ENCODE data around the gene DDIT4L. TPM values are rescaled to one million over a fixed set of nuclear protein-coding genes. Genes with fewer than 3 reads are reported as not detected.

Gene DDIT4L
- total and polyA plus RNA-seq, 4 donors, result 0.08 to 0.21 (median 0.13) TPM

DNA sequence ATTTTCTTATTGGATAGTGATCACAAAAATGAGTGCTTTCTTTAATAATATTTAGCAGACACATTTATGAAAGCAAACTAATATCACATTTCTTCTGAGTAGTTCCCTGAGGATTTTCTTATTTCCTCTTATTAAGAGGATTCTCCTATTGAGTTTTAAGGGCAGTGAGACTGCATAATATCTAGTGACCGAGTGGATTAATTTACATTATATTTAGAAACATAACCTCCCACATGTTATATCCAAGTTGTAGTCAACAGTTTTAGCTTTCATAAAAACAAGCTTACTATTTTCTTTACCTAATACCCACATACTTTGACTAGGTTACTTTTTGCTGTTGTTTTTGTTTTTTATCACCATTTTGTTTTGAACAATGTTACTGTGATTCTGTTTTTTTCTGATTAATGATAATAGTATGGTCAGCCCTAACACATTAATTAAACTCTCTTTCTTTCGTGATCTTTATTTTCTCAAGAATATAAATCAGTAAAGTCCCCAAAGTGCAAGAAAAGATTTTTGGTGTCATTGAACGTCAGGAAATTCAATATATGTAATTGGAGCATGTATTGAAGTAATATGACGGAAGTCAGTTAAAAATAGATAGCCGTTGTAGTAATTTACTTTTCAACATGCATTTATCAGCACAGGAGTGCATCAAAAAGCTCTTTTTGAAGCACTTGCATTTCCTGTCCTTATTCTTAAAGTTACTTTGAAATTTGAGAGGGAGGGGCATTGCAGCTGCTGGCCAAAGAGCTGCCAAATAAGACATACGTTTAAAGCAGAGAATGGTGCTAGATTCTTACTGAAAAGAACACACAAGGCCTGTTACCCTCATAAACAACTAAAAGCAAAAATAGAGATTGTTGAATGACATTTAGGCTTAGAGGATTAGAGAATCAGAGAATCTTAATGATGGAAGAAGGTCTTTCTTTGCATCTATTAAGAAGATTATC, 25.2 kb downstream of the DDIT4L start:
- no peaks in the 10 kb centered on the region for H3K27me3 ChIP-seq (ENCODE audit: control insufficient read depth in 4 of 4, insufficient read depth in 4 of 4, low read length in 3 of 4)
- no peak overlapping the region for H3K9ac ChIP-seq (ENCODE audit: low read depth in 1 of 2, low read length in 2 of 2)
- H3K4me1 ChIP-seq (ENCODE audit: control insufficient read depth in 4 of 4, insufficient read depth in 4 of 4, low read length in 3 of 4), result peaks cover 0 to 2% (median 0%) of the 10 kb centered on the region in 4 donors
- TF ChIP-seq GABPA (IDR thresholded peaks at IDR 0.05 in 1 of 2, conservative IDR thresholded peaks at IDR 0.05 in 1 of 2), result no peak
- TF ChIP-seq RAD21 (IDR thresholded peaks at IDR 0.05), result no peak
- TF ChIP-seq, protein P1, sequence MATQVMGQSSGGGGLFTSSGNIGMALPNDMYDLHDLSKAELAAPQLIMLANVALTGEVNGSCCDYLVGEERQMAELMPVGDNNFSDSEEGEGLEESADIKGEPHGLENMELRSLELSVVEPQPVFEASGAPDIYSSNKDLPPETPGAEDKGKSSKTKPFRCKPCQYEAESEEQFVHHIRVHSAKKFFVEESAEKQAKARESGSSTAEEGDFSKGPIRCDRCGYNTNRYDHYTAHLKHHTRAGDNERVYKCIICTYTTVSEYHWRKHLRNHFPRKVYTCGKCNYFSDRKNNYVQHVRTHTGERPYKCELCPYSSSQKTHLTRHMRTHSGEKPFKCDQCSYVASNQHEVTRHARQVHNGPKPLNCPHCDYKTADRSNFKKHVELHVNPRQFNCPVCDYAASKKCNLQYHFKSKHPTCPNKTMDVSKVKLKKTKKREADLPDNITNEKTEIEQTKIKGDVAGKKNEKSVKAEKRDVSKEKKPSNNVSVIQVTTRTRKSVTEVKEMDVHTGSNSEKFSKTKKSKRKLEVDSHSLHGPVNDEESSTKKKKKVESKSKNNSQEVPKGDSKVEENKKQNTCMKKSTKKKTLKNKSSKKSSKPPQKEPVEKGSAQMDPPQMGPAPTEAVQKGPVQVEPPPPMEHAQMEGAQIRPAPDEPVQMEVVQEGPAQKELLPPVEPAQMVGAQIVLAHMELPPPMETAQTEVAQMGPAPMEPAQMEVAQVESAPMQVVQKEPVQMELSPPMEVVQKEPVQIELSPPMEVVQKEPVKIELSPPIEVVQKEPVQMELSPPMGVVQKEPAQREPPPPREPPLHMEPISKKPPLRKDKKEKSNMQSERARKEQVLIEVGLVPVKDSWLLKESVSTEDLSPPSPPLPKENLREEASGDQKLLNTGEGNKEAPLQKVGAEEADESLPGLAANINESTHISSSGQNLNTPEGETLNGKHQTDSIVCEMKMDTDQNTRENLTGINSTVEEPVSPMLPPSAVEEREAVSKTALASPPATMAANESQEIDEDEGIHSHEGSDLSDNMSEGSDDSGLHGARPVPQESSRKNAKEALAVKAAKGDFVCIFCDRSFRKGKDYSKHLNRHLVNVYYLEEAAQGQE (IDR thresholded peaks at IDR 0.05), result no peak
- no peak for TF ChIP-seq SP1 (IDR thresholded peaks at IDR 0.05)
- TF ChIP-seq, protein P2, sequence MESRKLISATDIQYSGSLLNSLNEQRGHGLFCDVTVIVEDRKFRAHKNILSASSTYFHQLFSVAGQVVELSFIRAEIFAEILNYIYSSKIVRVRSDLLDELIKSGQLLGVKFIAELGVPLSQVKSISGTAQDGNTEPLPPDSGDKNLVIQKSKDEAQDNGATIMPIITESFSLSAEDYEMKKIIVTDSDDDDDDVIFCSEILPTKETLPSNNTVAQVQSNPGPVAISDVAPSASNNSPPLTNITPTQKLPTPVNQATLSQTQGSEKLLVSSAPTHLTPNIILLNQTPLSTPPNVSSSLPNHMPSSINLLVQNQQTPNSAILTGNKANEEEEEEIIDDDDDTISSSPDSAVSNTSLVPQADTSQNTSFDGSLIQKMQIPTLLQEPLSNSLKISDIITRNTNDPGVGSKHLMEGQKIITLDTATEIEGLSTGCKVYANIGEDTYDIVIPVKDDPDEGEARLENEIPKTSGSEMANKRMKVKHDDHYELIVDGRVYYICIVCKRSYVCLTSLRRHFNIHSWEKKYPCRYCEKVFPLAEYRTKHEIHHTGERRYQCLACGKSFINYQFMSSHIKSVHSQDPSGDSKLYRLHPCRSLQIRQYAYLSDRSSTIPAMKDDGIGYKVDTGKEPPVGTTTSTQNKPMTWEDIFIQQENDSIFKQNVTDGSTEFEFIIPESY (IDR thresholded peaks at IDR 0.05), result no peak
- no peak for TF ChIP-seq HNF4A (conservative IDR thresholded peaks at IDR 0.05)
- no peak for TF ChIP-seq FOXA1 (IDR thresholded peaks at IDR 0.05)
- no peak for TF ChIP-seq NR2F2 (IDR thresholded peaks at IDR 0.05)
- 51% methylated on average over 6 of the region's 6 CpGs for WGBS
- no peaks in the 10 kb centered on the region for H3K36me3 ChIP-seq (ENCODE audit: control insufficient read depth in 4 of 4, insufficient read depth in 3 of 4, low read depth in 1 of 4, low read length in 3 of 4)
- H3K9me3 ChIP-seq (ENCODE audit: control insufficient read depth in 4 of 4, low read length in 3 of 4), result peaks cover 0 to 8% (median 5%) of the 10 kb centered on the region in 4 donors
- DNase-seq (ENCODE audit: low spot score), result no peak
- H3K4me3 ChIP-seq (ENCODE audit: low read depth in 1 of 3, low read length in 3 of 3), result no peak overlapping the region
- H3K27ac ChIP-seq (ENCODE audit: low read depth in 1 of 2, low read length in 2 of 2), result no peak overlapping the region

DNA sequence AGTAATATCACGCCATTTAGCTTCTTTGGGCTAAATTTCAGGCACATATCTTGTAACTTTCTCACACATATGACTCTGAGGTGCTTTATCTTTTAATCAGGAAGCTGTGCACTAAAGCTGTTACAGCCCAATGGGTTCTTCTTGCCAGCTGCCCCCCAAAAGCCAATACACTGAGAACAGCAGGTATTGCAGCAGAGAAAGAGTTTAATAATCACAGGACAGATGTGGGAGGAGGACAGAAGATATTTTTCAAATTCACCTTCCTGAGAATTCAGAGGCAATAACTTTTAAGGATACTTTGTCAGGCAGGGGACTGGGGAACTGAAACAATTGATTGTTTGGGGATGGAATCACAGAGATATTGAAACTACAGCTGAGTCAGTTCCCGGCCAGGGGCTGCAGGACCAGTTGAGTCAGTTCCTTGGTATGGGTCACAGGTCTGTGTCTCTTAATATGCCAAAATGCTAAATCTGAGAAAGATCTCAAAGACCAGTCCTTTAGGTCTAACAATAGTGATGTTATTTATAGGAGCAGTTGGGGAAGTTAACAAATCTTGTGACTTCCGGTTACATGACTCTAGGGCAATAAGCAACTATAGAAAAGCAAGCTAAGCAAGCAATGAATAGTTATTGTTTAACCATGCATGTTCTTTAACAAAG, 28.1 kb downstream of the DDIT4L start:
- DNase-seq (ENCODE audit: low spot score), result no peak
- no peaks in the 10 kb centered on the region for H3K36me3 ChIP-seq (ENCODE audit: control insufficient read depth in 4 of 4, insufficient read depth in 3 of 4, low read depth in 1 of 4, low read length in 3 of 4)
- WGBS, result 56% methylated on average over 3 of the region's 3 CpGs

More for the DNA sequence above, 28.1 kb downstream of the DDIT4L start:
- no peaks in the 10 kb centered on the region for H3K4me1 ChIP-seq (ENCODE audit: control insufficient read depth in 4 of 4, insufficient read depth in 4 of 4, low read length in 3 of 4)
- TF ChIP-seq HNF4G (IDR thresholded peaks at IDR 0.05), result no peak
- TF ChIP-seq, protein P3, sequence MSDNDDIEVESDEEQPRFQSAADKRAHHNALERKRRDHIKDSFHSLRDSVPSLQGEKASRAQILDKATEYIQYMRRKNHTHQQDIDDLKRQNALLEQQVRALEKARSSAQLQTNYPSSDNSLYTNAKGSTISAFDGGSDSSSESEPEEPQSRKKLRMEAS (IDR thresholded peaks at IDR 0.05), result no peak
- TF ChIP-seq FOXA2 (IDR thresholded peaks at IDR 0.05), result no peak
- TF ChIP-seq GABPA (IDR thresholded peaks at IDR 0.05 in 1 of 2, conservative IDR thresholded peaks at IDR 0.05 in 1 of 2), result no peak
- TF ChIP-seq, protein P4, sequence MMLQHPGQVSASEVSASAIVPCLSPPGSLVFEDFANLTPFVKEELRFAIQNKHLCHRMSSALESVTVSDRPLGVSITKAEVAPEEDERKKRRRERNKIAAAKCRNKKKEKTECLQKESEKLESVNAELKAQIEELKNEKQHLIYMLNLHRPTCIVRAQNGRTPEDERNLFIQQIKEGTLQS (IDR thresholded peaks at IDR 0.05), result no peak
- TF ChIP-seq, protein P2 (IDR thresholded peaks at IDR 0.05), result no peak
- TF ChIP-seq NR2F2 (IDR thresholded peaks at IDR 0.05), result no peak
- TF ChIP-seq TAF1 (conservative IDR thresholded peaks at IDR 0.05), result no peak
- TF ChIP-seq HNF4A (conservative IDR thresholded peaks at IDR 0.05), result no peak
- TF ChIP-seq, protein P5, sequence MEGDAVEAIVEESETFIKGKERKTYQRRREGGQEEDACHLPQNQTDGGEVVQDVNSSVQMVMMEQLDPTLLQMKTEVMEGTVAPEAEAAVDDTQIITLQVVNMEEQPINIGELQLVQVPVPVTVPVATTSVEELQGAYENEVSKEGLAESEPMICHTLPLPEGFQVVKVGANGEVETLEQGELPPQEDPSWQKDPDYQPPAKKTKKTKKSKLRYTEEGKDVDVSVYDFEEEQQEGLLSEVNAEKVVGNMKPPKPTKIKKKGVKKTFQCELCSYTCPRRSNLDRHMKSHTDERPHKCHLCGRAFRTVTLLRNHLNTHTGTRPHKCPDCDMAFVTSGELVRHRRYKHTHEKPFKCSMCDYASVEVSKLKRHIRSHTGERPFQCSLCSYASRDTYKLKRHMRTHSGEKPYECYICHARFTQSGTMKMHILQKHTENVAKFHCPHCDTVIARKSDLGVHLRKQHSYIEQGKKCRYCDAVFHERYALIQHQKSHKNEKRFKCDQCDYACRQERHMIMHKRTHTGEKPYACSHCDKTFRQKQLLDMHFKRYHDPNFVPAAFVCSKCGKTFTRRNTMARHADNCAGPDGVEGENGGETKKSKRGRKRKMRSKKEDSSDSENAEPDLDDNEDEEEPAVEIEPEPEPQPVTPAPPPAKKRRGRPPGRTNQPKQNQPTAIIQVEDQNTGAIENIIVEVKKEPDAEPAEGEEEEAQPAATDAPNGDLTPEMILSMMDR (IDR thresholded peaks at IDR 0.05; ENCODE audit: low read depth, low read length, missing input control), result no peak
- TF ChIP-seq RXRA (IDR thresholded peaks at IDR 0.05), result no peak
- TF ChIP-seq RAD21 (IDR thresholded peaks at IDR 0.05), result no peak
- TF ChIP-seq YY1 (IDR thresholded peaks at IDR 0.05), result no peak
- TF ChIP-seq FOXA1 (IDR thresholded peaks at IDR 0.05), result no peak
- TF ChIP-seq JUND (IDR thresholded peaks at IDR 0.05), result no peak
- no peak for TF ChIP-seq EGR1 (IDR thresholded peaks at IDR 0.05; ENCODE audit: low read depth in 2 of 2)
- H3K9ac ChIP-seq (ENCODE audit: low read depth in 1 of 2, low read length in 2 of 2), result no peak overlapping the region
- no peak overlapping the region for H3K27ac ChIP-seq (ENCODE audit: low read depth in 1 of 2, low read length in 2 of 2)
- H3K9me3 ChIP-seq (ENCODE audit: control insufficient read depth in 4 of 4, low read length in 3 of 4), result peaks cover 1 to 8% (median 5%) of the 10 kb centered on the region in 4 donors
- no peak overlapping the region for H3K4me3 ChIP-seq (ENCODE audit: low read depth in 1 of 3, low read length in 3 of 3)
- no peaks in the 10 kb centered on the region for H3K27me3 ChIP-seq (ENCODE audit: control insufficient read depth in 4 of 4, insufficient read depth in 4 of 4, low read length in 3 of 4)

Data from liver (tissue), 9 donors.